ENCODE measurements around the gene PRDM1.

GRCh38 chr6:106037060-106037459, 49.1 kb upstream of the PRDM1 start:
- TF ChIP-seq CTCF (IDR thresholded peaks at IDR 0.05; ENCODE audit: insufficient read depth, low read depth, low read length) (no peak), EZH2 (IDR thresholded peaks at IDR 0.05; ENCODE audit: insufficient read depth, low read length) (no peak)
